Measurements from ENCODE around the gene BRPF3. TPM values are rescaled to one million over a fixed set of nuclear protein-coding genes. Genes with fewer than 3 reads are reported as not detected.

Gene BRPF3
- total and polyA plus RNA-seq, 2 experiments from 2014 or later = 15.9 to 17.3 TPM

DNA sequence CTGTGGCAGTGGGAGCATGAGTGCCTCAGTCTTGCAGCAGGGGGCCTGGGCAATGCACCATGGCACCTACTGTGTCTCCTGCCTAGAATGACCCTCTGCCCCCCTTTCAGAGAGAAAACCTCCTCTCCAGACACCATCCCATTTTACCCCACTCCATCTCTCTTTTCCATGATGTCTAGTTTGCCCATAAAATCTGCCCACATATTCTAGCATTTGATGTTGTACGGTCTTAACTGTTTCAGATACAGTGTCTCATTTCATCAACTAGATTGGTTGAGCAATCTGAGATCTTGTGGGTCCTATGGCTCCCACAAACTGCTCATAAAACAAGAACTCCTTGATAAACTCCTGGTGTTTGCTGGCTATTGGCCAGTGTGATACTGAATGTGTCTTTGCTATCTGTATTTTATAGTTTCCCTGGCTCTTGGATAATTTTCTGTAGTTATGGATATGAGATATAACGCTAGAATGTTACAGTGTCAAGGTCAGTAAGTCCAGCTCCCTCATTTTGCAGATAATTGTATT, 81.5 kb downstream of the BRPF3 start:
- no peaks in the 10 kb centered on the region for H3K36me3 ChIP-seq
- TF ChIP-seq, protein P1, sequence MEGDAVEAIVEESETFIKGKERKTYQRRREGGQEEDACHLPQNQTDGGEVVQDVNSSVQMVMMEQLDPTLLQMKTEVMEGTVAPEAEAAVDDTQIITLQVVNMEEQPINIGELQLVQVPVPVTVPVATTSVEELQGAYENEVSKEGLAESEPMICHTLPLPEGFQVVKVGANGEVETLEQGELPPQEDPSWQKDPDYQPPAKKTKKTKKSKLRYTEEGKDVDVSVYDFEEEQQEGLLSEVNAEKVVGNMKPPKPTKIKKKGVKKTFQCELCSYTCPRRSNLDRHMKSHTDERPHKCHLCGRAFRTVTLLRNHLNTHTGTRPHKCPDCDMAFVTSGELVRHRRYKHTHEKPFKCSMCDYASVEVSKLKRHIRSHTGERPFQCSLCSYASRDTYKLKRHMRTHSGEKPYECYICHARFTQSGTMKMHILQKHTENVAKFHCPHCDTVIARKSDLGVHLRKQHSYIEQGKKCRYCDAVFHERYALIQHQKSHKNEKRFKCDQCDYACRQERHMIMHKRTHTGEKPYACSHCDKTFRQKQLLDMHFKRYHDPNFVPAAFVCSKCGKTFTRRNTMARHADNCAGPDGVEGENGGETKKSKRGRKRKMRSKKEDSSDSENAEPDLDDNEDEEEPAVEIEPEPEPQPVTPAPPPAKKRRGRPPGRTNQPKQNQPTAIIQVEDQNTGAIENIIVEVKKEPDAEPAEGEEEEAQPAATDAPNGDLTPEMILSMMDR (IDR thresholded peaks at IDR 0.05; ENCODE audit: low read depth, low read length) = no peak
- no peaks in the 10 kb centered on the region for H3K4me1 ChIP-seq (ENCODE audit: low read depth)
- peaks cover 9% of the 10 kb centered on the region for H3K27me3 ChIP-seq
- no peak overlapping the region for H3K27ac ChIP-seq
- H3K9me3 ChIP-seq (ENCODE audit: low read depth) = no peaks in the 10 kb centered on the region
- no peak overlapping the region for H3K4me3 ChIP-seq
- no peak for DNase-seq (ENCODE audit: low read depth in 1 of 2, low spot score in 1 of 2)

DNA sequence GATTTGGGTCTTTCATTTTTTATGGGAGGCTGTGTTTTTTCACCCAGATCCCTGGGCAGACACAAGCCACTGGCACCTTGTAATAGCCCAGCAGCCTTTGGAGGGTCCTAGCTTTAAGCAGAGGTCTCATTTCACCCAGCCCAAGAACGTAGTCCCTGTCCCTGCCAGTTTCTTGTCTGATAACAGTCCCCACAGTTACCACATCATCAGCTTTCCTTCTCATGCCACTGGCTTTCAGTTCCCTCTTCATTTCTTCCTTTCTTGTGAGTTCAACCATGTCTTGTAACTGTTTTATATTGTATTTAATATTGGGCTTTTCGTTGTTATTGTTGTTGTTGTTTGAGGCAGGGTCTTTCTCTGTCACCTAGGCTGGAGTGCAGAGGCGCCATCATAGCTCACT, 83.9 kb downstream of the BRPF3 start:
- Histone ChIP-seq H3K36me3 (no peaks in the 10 kb centered on the region), H3K4me3 (no peak overlapping the region), H3K9me3 (ENCODE audit: low read depth) (no peaks in the 10 kb centered on the region), H3K27ac (no peak overlapping the region), H3K4me1 (ENCODE audit: low read depth) (no peaks in the 10 kb centered on the region), H3K27me3 (peaks cover 32% of the 10 kb centered on the region)
- no peak for DNase-seq (ENCODE audit: low read depth in 1 of 2, low spot score in 1 of 2)
- TF ChIP-seq, protein P1 (IDR thresholded peaks at IDR 0.05; ENCODE audit: low read depth, low read length) = no peak

DNA sequence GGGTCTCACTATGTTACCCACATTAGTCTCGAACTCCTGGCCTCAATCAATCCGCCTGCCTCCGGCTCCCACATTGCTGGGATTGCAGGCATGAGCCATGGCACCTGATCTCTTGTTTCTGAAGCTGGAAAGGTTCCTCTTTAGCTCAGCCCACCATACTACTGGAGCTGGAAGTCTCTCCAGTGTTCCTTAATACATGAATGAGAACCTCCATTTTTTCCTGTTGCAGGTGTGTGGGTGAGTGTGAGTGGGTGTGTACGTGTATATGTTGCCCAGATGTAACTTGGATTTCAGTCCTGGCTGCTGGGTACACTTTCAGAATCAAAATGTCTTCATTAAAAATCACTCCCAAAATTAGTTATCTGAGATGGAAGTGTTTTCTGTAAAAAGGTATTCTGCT, 84.4 kb downstream of the BRPF3 start:
- DNase-seq (ENCODE audit: low read depth in 1 of 2, low spot score in 1 of 2) = no peak
- H3K4me3 ChIP-seq = no peak overlapping the region
- TF ChIP-seq, protein P1 (IDR thresholded peaks at IDR 0.05; ENCODE audit: low read depth, low read length) = no peak
- no peaks in the 10 kb centered on the region for H3K36me3 ChIP-seq
- H3K9me3 ChIP-seq (ENCODE audit: low read depth) = no peaks in the 10 kb centered on the region
- H3K27ac ChIP-seq = no peak overlapping the region
- peaks cover 38% of the 10 kb centered on the region for H3K27me3 ChIP-seq
- H3K4me1 ChIP-seq (ENCODE audit: low read depth) = no peaks in the 10 kb centered on the region

Other genes with a start within 250 kb of the BRPF3 start
- gene SLC26A8, start 172.1 kb upstream of the BRPF3 start, total RNA-seq = not detected in 2 replicates
- gene SLC26A8, start 172.1 kb upstream of the BRPF3 start, polyA plus RNA-seq = 0.37 TPM in 1 of 2 replicates, not detected in the other
- gene MAPK14, start 168.9 kb upstream of the BRPF3 start, total RNA-seq = 62.2 and 96.2 TPM in 2 replicates
- 41.6 and 61.6 TPM in 2 replicates for gene MAPK14, start 168.9 kb upstream of the BRPF3 start, polyA plus RNA-seq
- 1.7 and 2.3 TPM in 2 replicates for gene MAPK13, start 66.2 kb upstream of the BRPF3 start, total RNA-seq
- gene MAPK13, start 66.2 kb upstream of the BRPF3 start, polyA plus RNA-seq = 1.1 and 3.8 TPM in 2 replicates
- gene PNPLA1, start 73.3 kb downstream of the BRPF3 start, total RNA-seq = not detected in 2 replicates
- not detected in 2 replicates for gene PNPLA1, start 73.3 kb downstream of the BRPF3 start, polyA plus RNA-seq
- 0.12 TPM in 1 of 2 replicates, not detected in the other for gene BNIP5, start 140.1 kb downstream of the BRPF3 start, total RNA-seq
- gene BNIP5, start 140.1 kb downstream of the BRPF3 start, polyA plus RNA-seq = not detected in 2 replicates
- gene ETV7, start 190.9 kb downstream of the BRPF3 start, total RNA-seq = 0.14 TPM in 1 of 2 replicates, not detected in the other
- gene ETV7, start 190.9 kb downstream of the BRPF3 start, polyA plus RNA-seq = 0.28 TPM in 1 of 2 replicates, not detected in the other
- gene PXT1, start 246.1 kb downstream of the BRPF3 start, total RNA-seq = not detected in 2 replicates
- gene PXT1, start 246.1 kb downstream of the BRPF3 start, polyA plus RNA-seq = 0.31 and 0.45 TPM in 2 replicates
- gene KCTD20, start 246.3 kb downstream of the BRPF3 start, total RNA-seq = 23.7 and 25.5 TPM in 2 replicates
- gene KCTD20, start 246.3 kb downstream of the BRPF3 start, polyA plus RNA-seq = 22.0 and 28.0 TPM in 2 replicates